LNCaP clone FGC (cell line): Measurements from ENCODE around the gene LEO1.
A peak's percentile ranks its signal among the peaks of the same experiment; 100 is the strongest.

ENCODE experiments used
- DNase-seq: peaks from one replicate; pipeline ENCODE4 v3.0.0-alpha.2; 2011; ENCODE audit warnings: low read depth
- H3K4me3 ChIP-seq: 2 replicates; pipeline ENCODE4 v1.5.1; 2011; ENCODE audit warnings: mild to moderate bottlenecking, low read depth, low read length, control low read depth
- CTCF ChIP-seq: IDR thresholded peaks from 2 replicates; pipeline ENCODE4 v1.5.1; 2012; ENCODE audit warnings: mild to moderate bottlenecking; ENCODE audit not compliant: control insufficient read depth, insufficient read depth; ENCODE audit errors: extremely low read depth

Gene LEO1

GRCh38 chr15:51908316-51908715, 63.3 kb downstream of the LEO1 start:
- no peak for TF ChIP-seq CTCF
- no peak overlapping the region for H3K4me3 ChIP-seq
- DNase-seq, result no peak

GRCh38 chr15:51907136-51907862, 64.3 kb downstream of the LEO1 start:
- H3K4me3 ChIP-seq, result no peak overlapping the region
- peak; percentile 99 for DNase-seq
- peak; percentile 56 for TF ChIP-seq CTCF

GRCh38 chr15:51904931-51905330, 66.6 kb downstream of the LEO1 start:
- no peak for TF ChIP-seq CTCF
- no peak overlapping the region for H3K4me3 ChIP-seq
- DNase-seq, result no peak

GRCh38 chr15:51904421-51904820, 67.2 kb downstream of the LEO1 start:
- no peak overlapping the region for H3K4me3 ChIP-seq
- TF ChIP-seq CTCF, result no peak
- no peak for DNase-seq

GRCh38 chr15:51889486-51889885, 82.1 kb downstream of the LEO1 start:
- no peak for TF ChIP-seq CTCF
- no peak for DNase-seq
- no peak overlapping the region for H3K4me3 ChIP-seq

- no peak for DNase-seq
- no peak overlapping the region for H3K4me3 ChIP-seq
- TF ChIP-seq CTCF, result peak; percentile 71
Observed at GRCh38 chr15:51888593-51889195, 82.9 kb downstream of the LEO1 start.
